ENCODE measurements around the gene SYDE1.

Gene SYDE1

DNA sequence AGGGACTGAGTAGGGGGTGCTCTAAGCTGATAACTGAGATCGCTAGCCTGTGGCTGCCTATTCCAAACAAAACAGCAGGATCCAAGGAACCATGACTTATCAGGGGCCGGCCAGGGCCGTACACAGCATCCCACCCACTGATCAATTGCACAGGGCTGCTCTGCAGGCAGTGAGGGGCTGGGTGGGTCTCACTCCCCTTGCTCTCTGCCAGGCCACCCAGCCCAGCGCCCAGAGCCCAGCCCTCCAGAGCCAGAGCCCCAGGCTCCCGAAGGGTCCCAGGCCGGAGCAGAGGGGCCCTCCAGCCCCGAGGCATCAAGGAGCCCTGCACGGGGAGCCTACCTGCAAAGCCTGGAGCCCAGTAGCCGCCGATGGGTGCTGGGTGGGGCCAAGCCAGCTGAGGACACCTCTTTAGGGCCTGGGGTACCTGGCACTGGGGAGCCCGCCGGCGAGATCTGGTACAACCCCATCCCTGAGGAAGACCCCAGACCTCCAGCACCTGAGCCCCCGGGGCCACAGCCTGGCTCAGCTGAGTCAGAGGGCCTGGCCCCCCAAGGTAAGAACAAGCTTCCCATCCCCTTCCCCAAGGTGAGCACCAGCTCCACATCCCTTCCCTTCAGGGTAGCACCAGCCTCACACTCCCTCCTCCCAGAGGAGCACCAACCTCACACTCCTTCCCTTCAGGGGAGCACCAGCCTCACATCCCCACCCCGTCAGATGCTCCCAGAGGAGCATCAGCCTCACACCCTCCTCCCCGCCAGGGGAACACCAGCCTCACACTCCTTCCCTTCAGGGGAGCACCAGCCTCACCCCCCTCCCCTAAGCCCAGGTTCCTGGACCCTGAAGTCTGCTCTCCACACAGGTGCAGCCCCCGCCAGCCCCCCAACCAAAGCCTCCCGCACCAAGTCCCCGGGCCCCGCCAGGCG is 1.9 kb downstream of the SYDE1 start:
- DNase-seq (ENCODE audit: low spot score) (no peak), FAIRE-seq (no peak)

DNA sequence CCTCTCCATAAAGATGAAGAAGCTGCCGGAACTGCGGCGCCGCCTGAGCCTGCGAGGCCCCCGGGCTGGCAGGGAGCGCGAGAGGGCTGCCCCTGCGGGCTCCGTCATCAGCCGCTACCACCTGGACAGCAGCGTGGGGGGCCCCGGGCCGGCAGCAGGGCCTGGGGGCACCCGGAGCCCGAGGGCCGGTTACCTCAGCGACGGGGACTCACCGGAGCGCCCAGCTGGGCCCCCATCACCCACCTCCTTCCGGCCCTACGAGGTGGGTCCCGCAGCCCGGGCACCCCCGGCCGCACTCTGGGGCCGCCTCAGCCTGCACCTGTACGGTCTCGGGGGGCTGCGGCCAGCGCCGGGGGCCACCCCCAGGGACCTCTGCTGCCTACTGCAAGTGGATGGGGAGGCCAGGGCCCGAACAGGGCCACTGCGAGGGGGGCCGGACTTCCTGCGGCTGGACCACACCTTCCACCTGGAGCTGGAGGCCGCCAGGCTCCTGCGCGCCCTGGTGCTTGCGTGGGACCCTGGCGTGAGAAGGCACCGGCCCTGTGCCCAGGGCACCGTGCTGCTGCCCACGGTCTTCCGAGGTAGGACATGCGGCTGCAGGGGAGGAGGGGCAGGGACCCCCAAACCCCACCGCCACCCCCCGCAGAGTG is 2.7 kb downstream of the SYDE1 start:
- DNase-seq (ENCODE audit: low spot score) = no peak
- no peak for FAIRE-seq

- no peak for FAIRE-seq
- DNase-seq (ENCODE audit: low spot score) = no peak
Observed at GRCh38 chr19:15110418-15110815, 3.2 kb downstream of the SYDE1 start.

- FAIRE-seq = no peak
Observed at GRCh38 chr19:15111758-15112157, 4.6 kb downstream of the SYDE1 start.

GRCh38 chr19:15112385-15112784 is 5.2 kb downstream of the SYDE1 start:
- DNase-seq (ENCODE audit: low spot score) = no peak
- FAIRE-seq = no peak

More at GRCh38 chr19:15111758-15112157, 4.6 kb downstream of the SYDE1 start:
- DNase-seq (ENCODE audit: low spot score) = no peak

DNA sequence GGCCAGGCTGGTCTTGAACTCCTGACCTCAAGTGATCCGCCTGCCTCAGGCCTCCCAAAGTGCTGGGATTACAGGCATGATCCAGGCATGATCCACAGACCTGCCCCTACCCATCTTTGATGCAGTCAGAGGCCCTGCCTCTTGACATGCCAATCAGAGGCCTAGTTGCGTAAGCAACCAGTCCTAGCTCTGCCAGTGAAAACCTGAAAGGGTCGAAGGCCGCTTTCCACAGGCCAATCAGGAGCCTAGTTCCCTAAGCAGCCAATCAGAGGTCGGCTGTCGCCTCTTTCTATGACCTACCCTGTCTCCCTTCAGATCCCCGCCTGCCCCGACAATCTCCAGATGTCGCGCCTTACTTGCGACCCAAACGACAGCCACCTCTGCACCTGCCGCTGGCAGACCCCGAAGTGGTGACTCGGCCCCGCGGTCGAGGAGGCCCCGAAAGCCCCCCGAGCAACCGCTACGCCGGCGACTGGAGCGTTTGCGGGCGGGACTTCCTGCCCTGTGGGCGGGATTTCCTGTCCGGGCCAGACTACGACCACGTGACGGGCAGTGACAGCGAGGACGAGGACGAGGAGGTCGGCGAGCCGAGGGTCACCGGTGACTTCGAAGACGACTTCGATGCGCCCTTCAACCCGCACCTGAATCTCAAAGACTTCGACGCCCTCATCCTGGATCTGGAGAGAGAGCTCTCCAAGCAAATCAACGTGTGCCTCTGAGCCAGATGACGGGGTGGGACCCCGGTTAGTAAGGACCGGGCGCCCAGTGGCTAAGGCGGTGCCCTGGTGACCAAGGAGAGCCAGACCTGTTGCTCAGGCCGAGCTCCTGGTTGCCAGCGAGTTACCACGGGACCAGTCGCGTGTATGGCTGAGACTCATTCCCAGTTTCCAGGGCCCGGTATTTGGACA is 6.3 kb downstream of the SYDE1 start:
- no peak for FAIRE-seq
- DNase-seq (ENCODE audit: low spot score) = no peak

DNA sequence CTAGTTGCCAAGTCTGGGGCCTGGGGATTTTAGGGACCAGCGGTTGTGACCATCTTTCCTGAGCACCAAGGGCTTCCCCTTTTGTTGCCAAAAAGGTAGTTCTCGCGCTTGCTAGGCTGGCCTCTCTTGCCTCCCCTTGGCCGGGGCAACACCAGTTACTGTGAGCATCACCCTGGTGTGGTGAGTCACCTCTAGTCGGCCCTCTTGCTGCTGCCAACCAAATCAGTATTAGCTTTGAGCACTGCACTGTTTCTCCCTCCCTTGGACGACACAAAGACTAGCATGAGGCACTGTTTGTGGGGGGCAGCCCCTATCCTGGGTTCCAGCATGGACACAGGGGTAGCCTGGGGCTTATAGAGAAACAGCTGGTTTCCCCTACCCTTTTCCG is 6.9 kb downstream of the SYDE1 start:
- DNase-seq (ENCODE audit: low spot score) (no peak), FAIRE-seq (no peak)

DNA sequence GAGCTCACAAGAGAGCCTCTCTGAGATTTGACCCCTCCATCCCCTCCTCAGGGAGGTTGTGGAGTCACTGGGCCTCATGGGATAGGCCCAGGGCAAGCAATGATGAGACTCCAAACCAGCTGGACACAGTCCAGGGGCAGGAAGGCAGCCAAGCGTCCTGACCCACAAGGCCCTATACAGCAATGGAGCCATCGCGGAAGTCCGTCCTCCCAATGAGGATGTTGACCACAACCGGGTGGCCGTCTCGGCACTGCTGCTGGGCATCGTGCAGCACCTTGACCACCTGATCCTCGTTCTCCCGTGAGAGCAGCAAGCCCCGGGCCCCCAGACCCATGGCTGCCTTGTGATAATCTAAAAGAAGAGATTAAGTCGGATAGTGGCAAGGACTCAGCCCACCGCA is 7.9 kb downstream of the SYDE1 start:
- FAIRE-seq (no peak), DNase-seq (ENCODE audit: low spot score) (no peak)

DNA sequence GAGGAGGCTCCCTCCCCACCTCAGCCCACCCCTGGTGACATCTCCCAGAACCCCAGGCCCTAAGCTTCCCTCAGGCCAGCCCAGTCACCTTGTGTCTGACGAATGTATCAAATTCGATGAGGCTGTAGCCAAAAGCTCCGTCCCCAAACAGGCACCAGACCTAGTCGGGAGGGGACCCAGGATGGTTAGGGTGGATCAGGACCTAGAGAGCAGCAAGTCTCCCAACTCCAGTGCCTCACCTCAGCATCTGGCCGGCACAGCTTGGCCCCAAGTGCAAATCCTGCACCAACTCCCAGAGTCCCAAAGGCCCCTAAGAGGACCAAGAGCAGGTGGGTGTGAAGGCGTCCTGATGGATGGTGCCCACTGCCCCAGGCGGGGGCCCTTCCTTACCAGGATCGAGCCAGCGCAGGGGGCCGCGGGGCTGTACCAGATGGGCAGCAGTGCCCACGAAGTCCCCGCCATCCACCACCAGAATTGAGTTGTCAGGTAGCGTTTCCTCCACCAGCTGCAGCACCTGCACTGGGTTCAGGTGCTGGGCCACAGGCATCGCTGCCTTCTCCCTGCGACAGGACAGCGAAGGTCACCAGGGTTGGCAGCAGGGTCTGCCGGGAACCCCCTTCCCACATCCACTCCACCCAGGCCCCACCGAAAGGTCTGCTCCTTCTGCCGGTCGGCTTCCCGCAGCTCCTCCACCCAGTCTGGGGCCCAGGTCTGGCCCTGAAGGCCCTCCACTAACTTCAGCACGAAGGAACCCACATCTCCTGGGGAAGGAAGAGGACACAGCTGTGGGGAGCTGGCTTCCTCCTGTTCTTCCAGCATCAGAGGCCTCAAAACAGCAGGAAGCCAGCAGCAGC is 8.8 kb downstream of the SYDE1 start:
- no peak for FAIRE-seq
- no peak for DNase-seq (ENCODE audit: low spot score)

- FAIRE-seq = no peak
- no peak for DNase-seq (ENCODE audit: low spot score)
Observed at GRCh38 chr19:15116856-15117255, 9.7 kb downstream of the SYDE1 start.

- no peak for FAIRE-seq
- DNase-seq (ENCODE audit: low spot score) = no peak
Observed at GRCh38 chr19:15118248-15118647, 11.0 kb downstream of the SYDE1 start.

DNA sequence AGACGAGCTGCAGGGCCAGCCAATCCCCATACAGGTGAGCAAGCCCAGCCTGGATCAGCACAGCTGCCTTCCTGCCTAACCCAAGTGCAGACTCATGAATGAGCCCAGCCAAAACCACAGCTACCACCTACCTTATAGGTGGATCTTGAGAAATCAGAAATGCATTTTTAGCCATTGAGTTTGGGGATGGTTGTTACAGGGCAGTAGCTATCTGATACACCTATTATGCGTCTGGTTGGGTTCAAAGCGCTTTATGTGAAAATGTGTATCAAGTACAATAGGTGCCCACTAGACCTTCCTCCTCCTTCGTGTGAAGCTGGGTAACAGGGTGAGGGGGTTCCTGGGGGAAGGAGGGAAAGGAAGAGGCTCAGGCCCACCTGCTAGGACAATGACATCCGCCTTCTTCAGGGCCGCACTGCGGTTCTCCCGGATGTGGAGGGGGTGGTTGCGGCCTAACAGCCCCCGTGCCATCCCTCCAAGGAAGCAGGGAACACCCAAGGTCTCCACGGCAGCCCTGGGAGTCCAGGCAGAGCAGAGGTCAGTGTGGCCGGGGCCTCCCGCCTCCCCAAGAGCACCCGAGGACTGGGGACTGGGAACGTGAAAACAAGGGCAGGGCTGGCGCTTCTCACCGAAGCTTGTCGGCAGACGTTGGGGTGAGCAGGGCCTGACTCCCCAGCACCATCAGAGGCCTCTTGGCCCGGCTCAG is 11.7 kb downstream of the SYDE1 start:
- FAIRE-seq (no peak), DNase-seq (ENCODE audit: low spot score) (no peak)

GRCh38 chr19:15120135-15121026 is 13.2 kb downstream of the SYDE1 start:
- DNase-seq (ENCODE audit: low spot score) (no peak), FAIRE-seq (no peak)

GRCh38 chr19:15122331-15123030 is 15.3 kb downstream of the SYDE1 start:
- no peak for FAIRE-seq
- DNase-seq (ENCODE audit: low spot score) = no peak

DNA sequence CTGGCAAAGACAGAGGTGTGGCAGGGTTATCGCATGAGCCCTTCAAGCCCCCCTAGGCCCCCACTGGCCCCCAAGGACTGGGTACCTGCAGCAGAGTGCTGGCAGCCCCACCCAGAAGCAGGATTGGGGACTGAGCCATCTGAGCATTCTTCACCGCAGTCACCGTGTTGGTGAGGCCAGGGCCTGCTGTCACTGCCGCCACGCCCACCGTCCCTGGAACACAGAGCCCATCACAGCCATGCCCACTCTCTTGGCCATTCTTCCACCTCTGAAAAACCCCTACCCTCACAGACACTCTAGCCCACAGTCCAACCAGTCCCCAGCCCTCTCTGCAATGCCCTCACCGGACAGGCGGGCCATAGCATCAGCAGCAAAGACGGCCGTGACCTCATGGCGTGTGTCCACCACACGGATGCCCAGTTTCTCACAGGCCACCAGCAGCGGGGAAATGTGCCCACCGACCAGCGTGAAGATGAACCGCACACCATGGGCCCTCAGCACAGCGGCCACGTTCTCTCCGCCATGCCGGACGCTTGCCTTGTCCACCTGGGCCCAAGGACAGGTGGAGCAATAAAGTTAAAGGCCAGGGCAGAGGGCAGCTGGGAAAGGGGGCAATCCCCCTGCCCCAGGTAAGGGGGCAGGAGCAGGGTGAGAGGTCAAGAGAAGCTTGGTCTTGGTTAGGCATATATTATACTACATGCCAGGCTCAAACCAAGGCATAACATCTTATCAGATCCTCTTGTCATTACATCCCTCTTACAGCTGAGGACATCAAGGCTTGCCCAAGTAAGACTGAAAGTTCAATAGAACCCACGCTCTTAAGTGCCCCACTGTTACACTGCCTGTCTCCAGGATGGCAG is 16.1 kb downstream of the SYDE1 start:
- FAIRE-seq (no peak), DNase-seq (ENCODE audit: low spot score) (no peak)

DNA sequence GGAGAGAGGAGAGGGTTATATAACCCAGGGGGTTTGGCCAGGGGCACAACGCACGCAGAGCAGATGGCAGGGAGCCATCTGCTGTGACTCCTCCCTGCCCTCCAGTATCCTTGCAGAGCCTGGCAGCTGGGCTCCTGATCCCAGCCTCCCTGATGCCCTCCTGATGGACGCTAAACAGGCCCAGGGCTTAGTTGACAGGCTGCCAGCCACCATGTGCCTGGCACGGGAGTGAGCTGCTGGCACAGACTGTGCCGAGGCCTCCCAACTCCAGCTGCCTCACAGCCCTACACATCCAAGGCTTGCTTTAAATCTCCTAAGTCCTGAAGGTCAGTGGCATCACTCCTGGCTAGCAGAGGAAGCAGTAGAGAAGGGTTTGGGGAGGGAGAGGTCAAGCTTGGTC is 16.7 kb downstream of the SYDE1 start:
- FAIRE-seq (no peak), DNase-seq (ENCODE audit: low spot score) (no peak)

DNA sequence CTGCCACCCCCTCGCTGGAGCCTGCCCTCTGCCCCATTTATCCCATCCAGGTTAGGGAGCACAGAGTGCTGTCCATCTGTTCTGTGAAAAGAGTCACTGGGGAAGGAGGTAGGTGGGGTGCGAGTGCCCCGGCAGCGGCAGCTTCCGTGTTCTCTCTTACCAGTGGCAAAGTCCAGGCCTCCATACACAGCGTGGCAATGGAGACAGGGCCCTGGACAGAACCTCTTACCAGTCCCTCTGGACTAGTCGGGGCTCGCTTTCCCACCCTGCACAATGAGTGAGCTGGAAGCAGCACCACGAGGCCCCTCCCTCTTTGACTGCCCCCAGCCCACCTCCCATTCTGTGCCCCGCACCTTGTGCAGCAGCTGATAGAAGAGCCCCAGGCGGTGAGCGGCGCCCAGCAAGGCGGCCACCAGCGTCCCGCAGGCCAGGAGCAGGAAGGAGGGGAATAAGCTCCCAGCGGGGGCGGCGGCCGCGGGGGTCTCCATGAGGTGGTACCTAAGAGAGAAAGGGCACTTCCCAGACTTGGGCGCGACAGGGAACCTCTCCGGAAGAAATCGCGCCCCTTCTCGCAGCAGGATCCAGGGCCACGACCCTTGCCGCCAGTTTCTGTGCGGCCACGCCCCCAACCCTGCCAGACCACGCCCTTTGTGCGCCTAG is 17.5 kb downstream of the SYDE1 start:
- no peak for FAIRE-seq
- no peak for DNase-seq (ENCODE audit: low spot score)

Measured in RCC 7860 (cell line).